ENCODE results near the gene STARD7. TPM values are rescaled to one million over a fixed set of nuclear protein-coding genes. Genes with fewer than 3 reads are reported as not detected.

STARD7 gene
- total and polyA plus RNA-seq, 2 donors (not counting 1 experiment from before 2014, with no cell fraction given) = 35.1 to 133 TPM

- Histone ChIP-seq H3K27me3 (replicated peaks in 1 of 4; ENCODE audit: control extremely low read depth in 1 of 4, control insufficient read depth in 3 of 4, insufficient read depth in 4 of 4, low read length in 3 of 4) (no peaks in the 10 kb centered on the region), H3K27ac (ENCODE audit: low read length in 2 of 2) (no peak overlapping the region), H2AFZ (ENCODE audit: insufficient read depth, low read depth, low read length, poor library complexity, severe bottlenecking) (no peak overlapping the region), H3K9me3 (ENCODE audit: control extremely low read depth in 1 of 3, control insufficient read depth in 2 of 3, insufficient read depth in 1 of 3, low read length in 2 of 3) (no peaks in the 10 kb centered on the region), H3K9ac (ENCODE audit: low read length) (no peak overlapping the region), H3K4me1 (ENCODE audit: control insufficient read depth in 2 of 2, insufficient read depth in 2 of 2, low read length in 2 of 2) (peaks cover 44 to 54% of the 10 kb centered on the region in 2 donors), H3K4me3 (ENCODE audit: control extremely low read depth in 1 of 5, extremely low read depth in 1 of 5, insufficient read depth in 1 of 5, low read depth in 2 of 5, low read length in 4 of 5) (no peak overlapping the region), H3K79me2 (ENCODE audit: control insufficient read depth, insufficient read depth, low read length) (no peaks in the 10 kb centered on the region), H3K36me3 (replicated peaks in 1 of 2; ENCODE audit: control extremely low read depth in 1 of 2, control insufficient read depth in 1 of 2, extremely low read depth in 1 of 2, insufficient read depth in 2 of 2, low read length in 1 of 2) (no peaks in the 10 kb centered on the region), H3K4me2 (replicated peaks; ENCODE audit: low read depth, low read length, poor library complexity, severe bottlenecking) (peak overlapping the region; percentile 6), H4K20me1 (ENCODE audit: control insufficient read depth, insufficient read depth, low read length, poor library complexity, severe bottlenecking) (no peaks in the 10 kb centered on the region)
- Mint-ChIP-seq H3K27ac (peak overlapping the region; percentile 68), H3K4me1 (peaks cover 69% of the 10 kb centered on the region), H3K27me3 (no peaks in the 10 kb centered on the region), H3K9me3 (ENCODE audit: insufficient read depth) (no peaks in the 10 kb centered on the region), H3K4me3 (no peak overlapping the region)
- ChIA-PET CTCF (interaction anchor here (1.5 to 23.6 kb wide), 4 partner anchors 9 to 19 kb away, joined by 6 to 1065 read pairs (median 19); partner anchors contain the start of gene ASTL), POLR2A (interaction anchor here (0.6 to 0.9 kb wide), 2 partner anchors 56 to 161 kb away, joined by 3 to 5 read pairs; no protein-coding TSS in a partner anchor)
- TF ChIP-seq EZH2 (IDR thresholded peaks at IDR 0.05; ENCODE audit: borderline replicate concordance, insufficient read depth, low read depth, low read length, poor library complexity, severe bottlenecking) (no peak), CTCF (IDR thresholded peaks at IDR 0.05) (no peak)
- intact Hi-C loops (cut with micrococcal nuclease) = no loop called here
- WGBS (ENCODE audit: insufficient coverage) = 69% methylated on average over 8 of the region's 9 CpGs
- DNase-seq (peak; percentile 28), ATAC-seq (ENCODE audit: low read depth) (no peak)
Measured at GRCh38 chr2:96151595-96152303, 56.9 kb downstream of the STARD7 start.

Data from B cell (primary cell).